HUES6 (cell line): ENCODE data around the gene TRUB1.

ENCODE experiments used
- H3K27ac ChIP-seq: 2 replicates; pipeline ENCODE4 v1.7.0; 2013; ENCODE audit warnings: low read depth, mild to moderate bottlenecking, low read length, inconsistent platforms
- H3K27me3 ChIP-seq: 2 replicates; pipeline ENCODE4 v1.6.1; 2013; ENCODE audit warnings: low read length; ENCODE audit not compliant: control insufficient read depth, insufficient read depth
- H3K36me3 ChIP-seq: 2 replicates; pipeline ENCODE4 v1.6.1; 2013; ENCODE audit warnings: low read length; ENCODE audit not compliant: control insufficient read depth, insufficient read depth
- H3K4me1 ChIP-seq: 2 replicates; pipeline ENCODE4 v1.6.1; 2013; ENCODE audit warnings: low read length; ENCODE audit not compliant: control insufficient read depth, insufficient read depth
- H3K4me3 ChIP-seq: 2 replicates; pipeline ENCODE4 v1.5.1; 2013; ENCODE audit warnings: low read depth, low read length
- H3K9ac ChIP-seq: one replicate; pipeline ENCODE4 v1.6.1; 2013; ENCODE audit warnings: mild to moderate bottlenecking, low read length
- H3K9me3 ChIP-seq: 2 replicates; pipeline ENCODE4 v1.6.1; 2013; ENCODE audit warnings: low read depth, low read length; ENCODE audit not compliant: control insufficient read depth, insufficient read depth

Gene TRUB1

GRCh38 chr10:114911052-114911711 is 26.8 kb upstream of the TRUB1 start:
- Histone ChIP-seq H3K36me3 (no peaks in the 10 kb centered on the region), H3K27ac (no peak overlapping the region), H3K27me3 (no peaks in the 10 kb centered on the region), H3K4me3 (no peak overlapping the region), H3K9me3 (no peaks in the 10 kb centered on the region), H3K4me1 (peaks cover 3% of the 10 kb centered on the region; the same call in 1 of the 2 replicates), H3K9ac (no peak overlapping the region)

GRCh38 chr10:114911801-114912469 is 26.1 kb upstream of the TRUB1 start:
- Histone ChIP-seq H3K4me3 (no peak overlapping the region), H3K4me1 (no peaks in the 10 kb centered on the region; the same call in 1 of the 2 replicates), H3K36me3 (no peaks in the 10 kb centered on the region), H3K27ac (no peak overlapping the region), H3K27me3 (no peaks in the 10 kb centered on the region), H3K9ac (no peak overlapping the region), H3K9me3 (no peaks in the 10 kb centered on the region)

GRCh38 chr10:114912470-114912859 is 25.5 kb upstream of the TRUB1 start:
- no peaks in the 10 kb centered on the region for H3K36me3 ChIP-seq
- H3K27ac ChIP-seq, result no peak overlapping the region
- H3K4me1 ChIP-seq, result peaks cover 5% of the 10 kb centered on the region
- H3K9ac ChIP-seq, result no peak overlapping the region
- no peaks in the 10 kb centered on the region for H3K27me3 ChIP-seq
- no peak overlapping the region for H3K4me3 ChIP-seq
- no peaks in the 10 kb centered on the region for H3K9me3 ChIP-seq

DNA sequence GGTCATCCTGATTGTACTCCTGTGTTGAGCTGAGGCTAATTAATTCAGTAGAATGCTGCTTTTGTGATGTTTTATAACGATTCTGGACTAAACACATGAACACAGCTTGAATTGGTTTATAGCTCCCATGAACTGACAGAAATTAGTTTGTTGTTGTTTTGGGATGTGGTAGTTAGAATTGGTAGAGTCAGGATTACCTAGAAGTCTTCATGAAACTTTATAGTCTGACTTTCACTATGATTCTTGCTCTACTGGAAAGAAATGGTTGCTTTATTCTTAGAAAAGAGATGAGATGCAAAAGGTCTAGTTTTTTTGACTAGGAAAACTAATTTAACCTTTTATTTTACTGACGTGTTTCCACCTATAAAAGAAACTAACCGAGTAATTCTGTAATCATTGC is 23.4 kb upstream of the TRUB1 start:
- peaks cover 22% of the 10 kb centered on the region for H3K4me1 ChIP-seq
- H3K27ac ChIP-seq, result no peak overlapping the region
- no peak overlapping the region for H3K9ac ChIP-seq
- no peaks in the 10 kb centered on the region for H3K36me3 ChIP-seq
- no peaks in the 10 kb centered on the region for H3K27me3 ChIP-seq
- no peak overlapping the region for H3K4me3 ChIP-seq
- H3K9me3 ChIP-seq, result no peaks in the 10 kb centered on the region

DNA sequence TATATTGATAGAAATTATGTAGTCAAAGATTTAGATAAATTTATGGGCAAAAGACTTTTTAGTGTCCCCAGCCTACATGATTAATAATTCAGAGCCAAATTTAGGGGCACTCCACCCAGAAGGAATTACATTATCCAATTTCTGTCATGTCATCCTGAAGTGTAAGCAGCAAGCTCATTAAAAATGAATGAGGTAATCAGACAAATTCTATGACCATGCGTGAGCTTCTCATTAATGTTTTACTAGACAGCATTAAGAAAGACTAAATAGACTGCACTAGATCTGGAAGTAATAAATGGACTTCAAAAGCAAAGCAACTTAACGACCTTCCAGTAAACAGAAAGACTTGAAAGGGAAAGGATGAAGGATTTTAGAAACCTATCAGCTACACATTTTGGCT is 22.7 kb upstream of the TRUB1 start:
- H3K4me1 ChIP-seq, result peaks cover 22% of the 10 kb centered on the region
- no peak overlapping the region for H3K4me3 ChIP-seq
- no peak overlapping the region for H3K9ac ChIP-seq
- no peaks in the 10 kb centered on the region for H3K9me3 ChIP-seq
- H3K27ac ChIP-seq, result no peak overlapping the region
- H3K36me3 ChIP-seq, result no peaks in the 10 kb centered on the region
- H3K27me3 ChIP-seq, result no peaks in the 10 kb centered on the region

DNA sequence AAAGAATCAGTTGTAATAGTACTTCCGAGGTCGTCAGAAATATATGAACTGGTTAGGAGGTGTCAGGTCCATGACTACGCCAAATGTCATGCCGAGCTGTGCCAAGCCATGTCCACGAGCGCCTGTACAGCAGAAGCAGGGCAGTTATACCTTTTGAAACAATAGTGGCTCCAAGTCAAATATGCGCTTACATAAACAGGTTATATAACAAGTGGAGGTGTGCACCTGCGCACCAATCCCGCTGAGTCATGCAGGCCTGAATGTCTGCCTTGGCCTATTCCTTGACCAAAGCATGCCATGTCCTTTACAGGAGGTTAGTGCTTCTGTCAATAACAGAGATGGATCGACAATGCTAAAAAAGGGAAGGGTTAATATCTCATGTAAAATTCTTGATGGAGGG is 21.3 kb upstream of the TRUB1 start:
- Histone ChIP-seq H3K36me3 (no peaks in the 10 kb centered on the region), H3K4me1 (peaks cover 22% of the 10 kb centered on the region), H3K4me3 (no peak overlapping the region), H3K27me3 (no peaks in the 10 kb centered on the region), H3K9me3 (no peaks in the 10 kb centered on the region), H3K9ac (no peak overlapping the region), H3K27ac (no peak overlapping the region)

DNA sequence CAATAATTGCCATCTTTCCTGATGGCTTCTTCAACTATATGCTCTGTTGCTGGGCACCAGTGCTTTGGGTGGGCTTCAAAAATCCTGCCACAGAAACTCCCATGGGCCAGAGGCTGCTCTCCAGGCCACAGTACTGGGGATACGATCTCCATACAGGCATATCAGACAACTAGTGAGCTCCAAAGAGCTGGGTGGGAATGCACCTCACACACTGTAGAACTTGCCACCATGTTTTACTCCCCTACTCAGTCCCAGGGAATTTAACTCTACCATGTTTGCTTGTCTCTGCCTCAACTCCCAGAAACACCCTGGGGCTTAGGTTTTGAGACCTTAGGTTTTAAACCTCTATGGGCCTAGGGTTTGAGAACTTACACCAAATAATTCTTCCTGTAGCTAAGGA is 20.5 kb upstream of the TRUB1 start:
- Histone ChIP-seq H3K4me3 (no peak overlapping the region), H3K9ac (no peak overlapping the region), H3K27ac (peak overlapping the region; percentile 16; the same call in 1 of the 2 replicates)

DNA sequence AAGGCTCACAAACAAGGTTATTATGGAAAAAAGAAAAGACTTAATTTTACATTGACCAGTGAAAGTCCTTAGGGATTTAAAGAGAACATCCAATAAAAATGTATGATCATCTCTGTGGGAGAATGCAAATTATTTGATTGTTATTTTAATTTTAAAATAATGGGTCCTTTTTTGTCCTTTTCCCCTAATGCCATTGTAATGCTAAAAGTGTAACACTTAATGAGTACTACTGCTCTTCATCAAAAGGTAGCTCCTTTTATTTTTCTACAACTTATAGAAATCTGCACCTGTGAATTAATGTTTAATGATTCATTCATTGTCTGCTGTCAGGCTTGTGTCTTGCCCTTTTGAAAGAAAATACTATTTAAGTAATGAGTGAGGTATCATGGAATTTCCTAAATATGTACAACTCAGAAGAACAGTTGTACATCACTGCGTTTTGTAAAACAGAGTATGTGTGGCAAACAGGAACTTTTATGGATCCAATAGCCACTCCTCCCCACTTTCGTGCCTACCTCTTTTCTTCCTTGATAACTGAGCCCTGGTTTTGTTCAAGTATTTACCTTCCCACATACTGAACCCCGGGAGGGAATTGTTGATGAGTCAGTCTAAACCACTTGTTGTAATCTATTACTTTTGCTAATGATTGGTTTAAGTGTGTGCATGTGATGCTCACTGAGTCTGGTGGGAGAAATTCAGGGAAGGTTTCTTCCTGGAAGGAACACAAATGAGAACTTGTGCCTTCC is 19.9 kb upstream of the TRUB1 start:
- peak overlapping the region; percentile 41 for H3K27ac ChIP-seq
- H3K9me3 ChIP-seq, result no peaks in the 10 kb centered on the region
- H3K36me3 ChIP-seq, result no peaks in the 10 kb centered on the region
- peaks cover 22% of the 10 kb centered on the region for H3K4me1 ChIP-seq
- H3K4me3 ChIP-seq, result peak overlapping the region; percentile 2; the same call in 1 of the 2 replicates
- no peak overlapping the region for H3K9ac ChIP-seq
- H3K27me3 ChIP-seq, result no peaks in the 10 kb centered on the region

More for the DNA sequence above, 20.5 kb upstream of the TRUB1 start:
- H3K4me1 ChIP-seq, result peaks cover 22% of the 10 kb centered on the region
- no peaks in the 10 kb centered on the region for H3K36me3 ChIP-seq
- no peaks in the 10 kb centered on the region for H3K9me3 ChIP-seq
- H3K27me3 ChIP-seq, result no peaks in the 10 kb centered on the region

DNA sequence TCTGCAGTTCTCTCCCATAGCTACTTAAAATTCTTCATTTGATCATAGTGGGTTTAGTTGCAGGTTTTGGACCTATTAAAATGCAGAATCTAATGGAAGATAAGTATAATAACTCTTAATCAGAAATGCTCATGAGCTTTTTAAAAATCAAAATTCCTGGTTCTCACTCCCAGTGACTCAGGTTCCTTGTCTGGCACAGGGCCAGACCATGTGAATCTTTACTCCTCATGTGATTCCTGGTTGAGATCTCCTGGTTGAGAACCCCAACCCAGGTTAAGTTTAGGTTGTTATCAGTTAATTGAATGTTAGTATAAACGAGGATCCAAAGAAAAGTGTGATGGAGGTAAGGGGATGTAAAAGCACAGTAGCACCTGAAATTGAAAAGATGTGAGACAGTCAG is 17.5 kb upstream of the TRUB1 start:
- Histone ChIP-seq H3K4me3 (no peak overlapping the region), H3K4me1 (peaks cover 22% of the 10 kb centered on the region), H3K36me3 (no peaks in the 10 kb centered on the region), H3K9ac (no peak overlapping the region), H3K9me3 (no peaks in the 10 kb centered on the region), H3K27ac (no peak overlapping the region), H3K27me3 (no peaks in the 10 kb centered on the region)

DNA sequence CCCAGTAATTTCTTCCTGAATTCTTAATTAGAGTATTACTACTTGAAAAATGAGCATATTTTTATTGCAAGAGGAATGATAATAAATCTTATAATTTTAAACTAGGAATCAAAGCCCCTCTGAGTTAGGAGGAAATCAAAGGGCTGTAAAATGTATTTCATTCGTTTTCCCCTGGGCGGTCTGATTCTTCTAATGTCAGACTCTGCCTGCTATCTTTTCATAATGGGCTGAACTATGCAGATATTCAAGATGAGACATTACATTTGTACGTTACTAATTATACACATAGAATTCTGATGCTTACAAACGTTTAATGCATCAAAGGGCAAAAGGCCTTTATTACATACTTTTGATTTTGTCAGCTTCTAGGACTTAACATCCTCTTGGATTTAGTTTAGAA is 16.0 kb upstream of the TRUB1 start:
- Histone ChIP-seq H3K36me3 (no peaks in the 10 kb centered on the region), H3K27ac (no peak overlapping the region), H3K4me3 (no peak overlapping the region), H3K27me3 (no peaks in the 10 kb centered on the region), H3K9ac (no peak overlapping the region), H3K9me3 (no peaks in the 10 kb centered on the region), H3K4me1 (peaks cover 21% of the 10 kb centered on the region)

DNA sequence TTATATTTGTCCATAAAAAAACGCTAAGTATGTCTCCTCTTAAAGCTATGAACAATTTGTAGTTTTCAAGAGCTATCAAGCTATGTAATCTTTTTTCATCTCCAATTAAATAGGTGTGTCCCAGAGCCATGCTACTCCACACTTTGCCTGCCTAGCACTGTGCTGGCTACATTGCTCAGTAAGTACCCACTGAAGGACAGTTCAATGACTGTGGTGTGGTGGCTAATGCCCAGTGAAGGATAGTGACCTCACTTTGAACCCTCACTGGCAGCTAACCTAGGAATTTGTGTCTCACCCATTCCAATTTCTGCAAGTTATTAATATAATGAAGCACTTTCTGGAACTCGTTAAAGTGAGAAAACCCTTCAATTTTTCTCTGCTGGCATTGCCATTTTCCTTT is 14.4 kb upstream of the TRUB1 start:
- no peak overlapping the region for H3K27ac ChIP-seq
- H3K27me3 ChIP-seq, result no peaks in the 10 kb centered on the region
- peaks cover 7% of the 10 kb centered on the region for H3K4me1 ChIP-seq
- no peak overlapping the region for H3K4me3 ChIP-seq
- no peak overlapping the region for H3K9ac ChIP-seq
- H3K36me3 ChIP-seq, result no peaks in the 10 kb centered on the region
- no peaks in the 10 kb centered on the region for H3K9me3 ChIP-seq
